HEK293 (cell line): ENCODE measurements around the gene GRIN3A.

Source experiments
- CTCF ChIP-seq: fragments of 450-650 bp; formaldehyde crosslinking; IDR thresholded peaks from 2 replicates; pipeline ENCODE4 v1.5.1; 2016; ENCODE audit warnings: missing biosample characterization, missing genetic modification characterization
- SP2 ChIP-seq: fragments of 450-650 bp; formaldehyde crosslinking; IDR thresholded peaks from 2 replicates; pipeline ENCODE4 v1.5.1; 2016; ENCODE audit warnings: missing biosample characterization, missing genetic modification characterization

- TF ChIP-seq CTCF (tag by site-specific recombination) = no peak
- TF ChIP-seq SP2 (tag by site-specific recombination) = no peak
Measured at GRCh38 chr9:101691657-101692056, 46.8 kb downstream of the GRIN3A start.
